ENCODE data around the gene NEU4.
A peak's percentile ranks its signal among the peaks of the same experiment; 100 is the strongest.

- TF ChIP-seq MAFK (IDR thresholded peaks at IDR 0.05; ENCODE audit: low read length): peak; percentile 96
- no peak for TF ChIP-seq KLF6 (CRISPR knock-in tag; IDR thresholded peaks at IDR 0.05; ENCODE audit: borderline replicate concordance)
- TF ChIP-seq, protein P1, sequence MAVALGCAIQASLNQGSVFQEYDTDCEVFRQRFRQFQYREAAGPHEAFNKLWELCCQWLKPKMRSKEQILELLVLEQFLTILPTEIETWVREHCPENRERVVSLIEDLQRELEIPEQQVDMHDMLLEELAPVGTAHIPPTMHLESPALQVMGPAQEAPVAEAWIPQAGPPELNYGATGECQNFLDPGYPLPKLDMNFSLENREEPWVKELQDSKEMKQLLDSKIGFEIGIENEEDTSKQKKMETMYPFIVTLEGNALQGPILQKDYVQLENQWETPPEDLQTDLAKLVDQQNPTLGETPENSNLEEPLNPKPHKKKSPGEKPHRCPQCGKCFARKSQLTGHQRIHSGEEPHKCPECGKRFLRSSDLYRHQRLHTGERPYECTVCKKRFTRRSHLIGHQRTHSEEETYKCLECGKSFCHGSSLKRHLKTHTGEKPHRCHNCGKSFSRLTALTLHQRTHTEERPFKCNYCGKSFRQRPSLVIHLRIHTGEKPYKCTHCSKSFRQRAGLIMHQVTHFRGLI (CRISPR knock-in tag; IDR thresholded peaks at IDR 0.05): no peak
Measured at GRCh38 chr2:241833101-241833663, 24.2 kb downstream of the NEU4 start.

All from K562 (cell line).